NCI-H146 treated with DMSO at 0.1 percent for 48 hours (cell line): ENCODE measurements around the gene THRA.

Source experiments
- DNase-seq: peaks from one replicate; lab custom pipeline; 2025; ENCODE audit not compliant: unreplicated experiment; lab: John Stamatoyannopoulos, UW

Gene THRA

DNA sequence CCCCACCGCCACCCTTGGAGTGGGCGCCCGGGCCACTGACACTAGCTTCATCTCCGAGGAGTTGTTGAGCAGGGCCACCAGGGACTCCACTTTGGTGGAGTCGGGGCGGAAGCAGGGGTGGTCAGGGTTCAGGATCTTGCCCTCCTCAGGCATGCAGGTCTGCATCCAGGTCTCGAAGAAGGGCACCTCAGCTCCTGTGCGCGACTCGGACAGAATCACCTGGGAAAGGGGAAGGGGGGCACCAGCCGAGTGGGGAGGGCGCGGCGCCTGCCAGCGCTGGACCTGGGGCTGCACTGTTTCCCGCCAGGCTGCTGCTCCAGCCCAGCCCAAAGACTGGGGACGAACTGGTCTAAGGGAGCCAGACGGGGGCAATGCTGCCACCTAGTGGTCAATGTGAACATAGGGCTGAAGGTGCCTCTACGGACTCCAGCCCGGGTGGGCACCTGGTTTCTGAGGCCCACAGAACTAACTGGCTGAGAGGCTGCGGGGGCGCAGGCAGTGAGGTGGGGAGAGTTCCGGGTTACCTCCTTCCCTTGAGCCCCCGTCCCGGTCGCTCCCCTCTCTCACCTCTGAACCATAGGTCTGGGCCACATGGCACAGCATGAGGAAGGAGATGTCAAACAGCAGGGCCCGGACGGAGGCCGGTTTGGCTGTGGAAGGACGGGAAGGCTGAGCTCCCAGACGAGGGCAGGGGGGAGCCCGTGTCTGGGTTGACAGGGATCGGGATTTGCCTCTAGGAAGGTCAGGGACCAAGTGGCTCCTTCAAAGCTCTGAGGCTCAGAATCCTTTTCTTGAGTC, 35.8 kb upstream of the THRA start:
- peak; percentile 2 for DNase-seq

DNA sequence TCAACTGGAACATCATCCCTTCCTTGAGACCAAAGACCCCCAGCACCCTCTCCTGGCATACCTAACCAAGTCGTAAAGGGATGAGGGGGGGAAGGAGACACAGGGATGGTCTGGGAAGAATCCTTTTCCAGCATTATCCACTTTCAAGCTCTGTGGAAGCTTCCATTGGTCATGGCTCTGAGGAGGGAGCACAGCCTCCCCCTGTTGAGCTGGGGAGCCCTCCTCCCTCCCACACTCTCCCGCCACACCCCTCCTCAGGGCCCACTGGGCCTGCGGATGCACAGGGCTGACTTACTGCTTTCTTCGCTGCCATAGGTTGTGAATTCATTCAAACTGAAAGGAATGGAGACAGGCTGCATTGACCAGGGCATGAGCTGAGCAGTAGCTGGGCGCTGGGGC, 35.2 kb upstream of the THRA start:
- DNase-seq: no peak

- DNase-seq: no peak
Observed at GRCh38 chr17:40028595-40028994, 34.2 kb upstream of the THRA start.

GRCh38 chr17:40031706-40032105, 31.1 kb upstream of the THRA start:
- no peak for DNase-seq

GRCh38 chr17:40032322-40033320, 30.1 kb upstream of the THRA start:
- DNase-seq: no peak

GRCh38 chr17:40033339-40033738, 29.4 kb upstream of the THRA start:
- no peak for DNase-seq

GRCh38 chr17:40034426-40035161, 28.2 kb upstream of the THRA start:
- no peak for DNase-seq

- DNase-seq: no peak
Observed at GRCh38 chr17:40035162-40035559, 27.6 kb upstream of the THRA start.

GRCh38 chr17:40038882-40039513, 23.8 kb upstream of the THRA start:
- no peak for DNase-seq

- DNase-seq: no peak
Observed at GRCh38 chr17:40041196-40041595, 21.6 kb upstream of the THRA start.

- DNase-seq: no peak
Observed at GRCh38 chr17:40056379-40057015, 6.3 kb upstream of the THRA start.

DNA sequence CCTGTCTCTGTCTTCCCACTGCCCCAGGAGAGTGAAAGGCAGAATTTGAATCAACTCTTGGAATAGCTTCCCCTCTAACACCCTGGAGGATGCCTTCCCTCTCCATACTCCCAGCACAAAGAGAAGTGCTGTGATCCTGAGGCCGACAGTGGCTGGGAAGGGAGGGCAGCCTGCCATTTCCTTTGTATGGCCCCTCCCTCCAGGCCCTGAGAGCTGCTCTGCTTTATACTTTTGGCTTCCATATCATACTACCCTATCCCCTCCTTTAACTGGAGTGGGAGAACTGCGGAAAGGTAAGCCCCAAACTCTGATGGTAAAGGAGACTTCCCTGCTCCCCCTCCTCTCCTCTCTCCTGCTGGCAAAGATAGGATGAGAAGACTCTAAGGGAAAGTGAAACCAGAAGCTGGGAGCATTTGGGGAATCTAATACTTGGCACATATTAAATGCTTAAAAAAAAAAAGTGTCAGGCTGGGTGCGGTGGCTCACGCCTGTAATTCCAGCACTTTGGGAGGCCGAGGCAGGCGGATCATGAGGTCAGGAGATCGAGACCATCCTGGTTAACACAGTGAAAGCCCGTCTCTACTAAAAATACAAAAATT, 4.5 kb upstream of the THRA start:
- DNase-seq: no peak

- DNase-seq: no peak
Observed at GRCh38 chr17:40058865-40059264, 3.9 kb upstream of the THRA start.

DNA sequence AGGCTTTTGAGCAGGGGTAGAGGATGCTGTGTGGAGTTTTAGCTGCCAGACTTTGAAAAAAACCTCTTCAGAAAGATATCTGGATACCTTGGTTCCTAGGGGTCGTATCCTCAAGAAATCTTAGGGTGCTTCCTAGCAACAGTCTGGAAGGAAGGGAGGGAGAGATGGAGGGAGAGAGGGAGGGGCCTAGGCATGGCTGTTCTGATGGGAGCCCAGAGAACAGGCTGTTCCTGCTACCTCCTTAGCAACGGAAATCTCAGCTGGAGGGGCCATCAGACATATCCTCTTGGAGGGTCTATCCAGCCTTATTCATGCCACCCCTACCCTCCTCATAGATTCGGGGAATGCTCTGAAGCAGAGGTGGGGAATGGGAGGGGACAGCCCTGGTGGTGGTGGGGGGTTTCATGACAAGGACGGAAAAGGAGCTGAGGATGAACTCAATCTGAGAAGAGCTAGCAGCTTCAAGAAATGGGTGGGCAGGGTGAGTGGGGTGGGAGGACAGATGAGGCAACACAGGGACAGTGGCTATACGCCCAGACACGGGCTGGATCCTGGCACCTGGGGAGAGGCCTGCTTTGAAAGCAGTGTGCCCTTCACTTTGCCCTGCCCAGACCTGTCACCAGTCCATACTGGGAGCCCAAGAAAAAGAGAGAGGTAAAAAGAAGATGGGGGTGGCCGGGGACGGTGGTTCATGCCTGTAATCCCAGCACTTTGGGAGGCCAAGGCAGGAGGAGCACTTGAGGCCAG, 2.9 kb upstream of the THRA start:
- DNase-seq: no peak

- no peak for DNase-seq
Observed at GRCh38 chr17:40060887-40061608, 1.7 kb upstream of the THRA start.

DNA sequence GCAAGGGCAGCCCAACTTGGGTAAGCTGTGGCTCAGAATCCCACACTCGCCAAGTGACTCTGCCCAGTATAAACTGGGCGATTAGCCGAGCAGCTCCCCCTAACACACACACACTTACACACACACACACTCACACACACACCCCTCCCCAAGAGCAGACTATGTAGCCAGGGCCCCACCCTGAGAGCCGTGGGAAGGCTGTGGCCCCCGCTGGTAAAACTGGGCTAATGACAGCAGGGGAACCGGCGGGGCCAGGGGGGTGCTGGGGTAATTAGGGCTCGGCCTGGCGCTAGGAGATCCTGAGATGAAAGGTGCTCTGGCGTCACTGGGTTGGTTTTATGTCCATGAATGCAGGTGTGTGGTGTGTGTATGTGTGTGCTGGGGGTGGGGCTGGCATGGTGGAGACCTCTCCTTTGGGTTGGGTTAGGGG, 1.1 kb upstream of the THRA start:
- no peak for DNase-seq

GRCh38 chr17:40063187-40063771, 514 bp downstream of the THRA start:
- no peak for DNase-seq

GRCh38 chr17:40063901-40064531, 1.3 kb downstream of the THRA start:
- DNase-seq: no peak
